ENCODE measurements around the gene PLPP6. TPM values are rescaled to one million over a fixed set of nuclear protein-coding genes. Genes with fewer than 3 reads are reported as not detected.

PLPP6 gene
- total and polyA plus RNA-seq, 2 donors: 6.4 to 12.4 TPM

DNA sequence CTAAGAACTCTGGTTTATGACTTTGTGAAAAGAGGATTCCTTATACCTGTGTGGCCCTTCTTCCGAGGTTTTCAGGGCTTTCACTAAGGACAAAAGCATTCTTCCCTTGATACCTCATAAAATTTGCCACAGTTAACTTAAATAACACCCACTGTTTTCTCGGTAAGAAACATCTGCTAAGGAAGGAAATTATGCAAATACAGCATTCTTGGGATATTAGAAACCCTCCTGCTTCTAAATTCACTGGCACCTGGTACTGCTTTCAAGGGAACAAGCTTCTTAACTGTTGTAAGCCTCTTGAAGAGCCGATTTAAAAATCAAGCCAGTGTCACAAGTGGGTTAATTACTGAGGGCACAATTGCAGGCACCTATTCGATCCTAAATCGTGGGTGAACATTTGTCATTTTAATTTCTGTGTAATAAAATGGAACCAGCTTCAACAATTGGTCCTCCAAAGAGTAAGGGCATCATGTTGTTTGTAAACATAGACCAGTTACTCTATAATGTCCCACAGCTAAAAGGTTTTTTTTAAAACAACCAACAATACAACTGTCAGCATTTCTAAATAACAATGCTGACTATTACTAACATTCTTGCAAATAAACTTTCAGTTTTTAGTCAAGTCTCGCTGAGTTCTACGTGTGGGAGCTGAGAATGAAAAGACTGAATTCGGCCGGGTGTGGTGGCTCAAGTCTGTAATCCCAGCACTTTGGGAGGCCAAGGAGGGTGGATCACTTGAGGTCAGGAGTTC, 52.3 kb downstream of the PLPP6 start:
- H3K36me3 ChIP-seq (ENCODE audit: control insufficient read depth in 2 of 2, insufficient read depth in 2 of 2, low read length in 1 of 2): peaks cover 29 to 56% of the 10 kb centered on the region in 2 donors
- no peak overlapping the region for H3K27ac ChIP-seq (ENCODE audit: low read depth in 1 of 2, low read length in 1 of 2)
- no peaks in the 10 kb centered on the region for H3K4me1 ChIP-seq (ENCODE audit: control insufficient read depth in 2 of 2, insufficient read depth in 2 of 2, low read length in 2 of 2)
- H3K4me3 ChIP-seq (ENCODE audit: low read length in 2 of 2): no peak overlapping the region
- no peak for DNase-seq (ENCODE audit: low read depth in 6 of 9, low spot score in 9 of 9)
- 97% methylated on average over 9 of the region's 9 CpGs for WGBS
- no peaks in the 10 kb centered on the region for H3K27me3 ChIP-seq (ENCODE audit: control insufficient read depth in 2 of 2, insufficient read depth in 1 of 2, low read length in 1 of 2)
- no peaks in the 10 kb centered on the region for H3K9me3 ChIP-seq (ENCODE audit: control insufficient read depth in 2 of 2, insufficient read depth in 1 of 2, low read length in 1 of 2)

Other genes starting within 250 kb of the PLPP6 start
- 0.42 TPM for gene SLC1A1, start 171.8 kb upstream of the PLPP6 start, total RNA-seq
- 0.59 TPM for gene SLC1A1, start 171.8 kb upstream of the PLPP6 start, polyA plus RNA-seq
- 0.47 TPM for gene SPATA6L, start 4.2 kb downstream of the PLPP6 start, total RNA-seq
- gene SPATA6L, start 4.2 kb downstream of the PLPP6 start, polyA plus RNA-seq: 1.2 TPM
- 14.5 TPM for gene CDC37L1, start 17.3 kb downstream of the PLPP6 start, total RNA-seq
- 16.9 TPM for gene CDC37L1, start 17.3 kb downstream of the PLPP6 start, polyA plus RNA-seq
- gene AK3, start 78.9 kb downstream of the PLPP6 start, total RNA-seq: 25.1 TPM
- gene AK3, start 78.9 kb downstream of the PLPP6 start, polyA plus RNA-seq: 85.7 TPM
- 19.6 TPM for gene RCL1, start 130.7 kb downstream of the PLPP6 start, total RNA-seq
- 24.0 TPM for gene RCL1, start 130.7 kb downstream of the PLPP6 start, polyA plus RNA-seq

Data from thymus (tissue), 11 donors.